SK-N-SH treated with all-trans-retinoic acid at 6 μM for 48 hours (cell line): ENCODE data around the gene CTBP2.

ENCODE experiments used
- ATAC-seq: fragments of 200-7000 bp; cut with Tn5 transposase; 3 replicates; pipeline ENCODE4 v1.9.1; 2020; ENCODE audit warnings: mild to moderate bottlenecking, moderate library complexity
- ARNTL ChIP-seq: fragments of 450-650 bp; formaldehyde crosslinking; IDR thresholded peaks from 2 replicates; pipeline ENCODE4 v1.5.0; 2020; ENCODE audit warnings: low read depth, mild to moderate bottlenecking, moderate library complexity, borderline replicate concordance
- BACH2 ChIP-seq: fragments of 250-450 bp; sonication (Bioruptor Pico); IDR thresholded peaks from 2 replicates; pipeline ENCODE4 v1.9.0; 2021; ENCODE audit warnings: mild to moderate bottlenecking, borderline replicate concordance
- CSDC2 ChIP-seq: fragments of 250-450 bp; sonication (Bioruptor Pico); IDR thresholded peaks from 2 replicates; pipeline ENCODE4 v1.5.0; 2020; ENCODE audit warnings: mild to moderate bottlenecking, moderate library complexity
- ESRRG ChIP-seq: fragments of 250-450 bp; sonication (Bioruptor Pico); IDR thresholded peaks from 2 replicates; pipeline ENCODE4 v1.6.1; 2021; ENCODE audit warnings: mild to moderate bottlenecking
- ISL1 ChIP-seq: fragments of 250-450 bp; sonication (Bioruptor Pico); IDR thresholded peaks from 2 replicates; pipeline ENCODE4 v2.1.2; 2022; ENCODE audit warnings: mild to moderate bottlenecking, moderate library complexity
- OSR1 ChIP-seq: fragments of 250-450 bp; sonication (Bioruptor Pico); IDR thresholded peaks from 2 replicates; pipeline ENCODE4 v1.8.0; 2022; ENCODE audit warnings: moderate library complexity, mild to moderate bottlenecking, inconsistent platforms
- PPARA ChIP-seq: fragments of 250-450 bp; sonication (Bioruptor Pico); IDR thresholded peaks from 2 replicates; pipeline ENCODE4 v1.5.0; 2020; ENCODE audit warnings: mild to moderate bottlenecking, borderline replicate concordance
- RARB ChIP-seq: fragments of 250-450 bp; sonication (Bioruptor Pico); IDR thresholded peaks from 2 replicates; pipeline ENCODE4 v1.8.0; 2021; ENCODE audit warnings: mild to moderate bottlenecking, moderate library complexity
- SNAI2 ChIP-seq: fragments of 250-450 bp; sonication (Bioruptor Pico); IDR thresholded peaks from 2 replicates; pipeline ENCODE4 v1.5.0; 2020; ENCODE audit warnings: mild to moderate bottlenecking, moderate library complexity
- TCF4 ChIP-seq: fragments of 250-450 bp; sonication (Bioruptor Pico); IDR thresholded peaks from 2 replicates; pipeline ENCODE4 v1.8.0; 2021; ENCODE audit warnings: mild to moderate bottlenecking, moderate library complexity, borderline replicate concordance
- TOX ChIP-seq: fragments of 250-450 bp; sonication (Bioruptor Pico); IDR thresholded peaks from 2 replicates; pipeline ENCODE4 v1.8.0; 2021; ENCODE audit warnings: mild to moderate bottlenecking, moderate library complexity, borderline replicate concordance
- ZC3H10 ChIP-seq: fragments of 250-450 bp; sonication (Bioruptor Pico); IDR thresholded peaks from 2 replicates; pipeline ENCODE4 v1.5.1; 2021; ENCODE audit warnings: mild to moderate bottlenecking, moderate library complexity
- ZFP3 ChIP-seq: fragments of 250-450 bp; sonication (Bioruptor Pico); IDR thresholded peaks from 2 replicates; pipeline ENCODE4 v1.5.0; 2020; ENCODE audit warnings: mild to moderate bottlenecking, moderate library complexity
- ZFP30 ChIP-seq: fragments of 450-650 bp; formaldehyde crosslinking; IDR thresholded peaks from 2 replicates; pipeline ENCODE4 v1.5.0; 2022; ENCODE audit warnings: mild to moderate bottlenecking, moderate library complexity
- ZNF565 ChIP-seq: fragments of 450-650 bp; formaldehyde crosslinking; conservative IDR thresholded peaks from 2 replicates; pipeline ENCODE4 v1.5.0; 2020; ENCODE audit warnings: low read depth, mild to moderate bottlenecking, moderate library complexity
- ZNF70 ChIP-seq: fragments of 450-650 bp; formaldehyde crosslinking; IDR thresholded peaks from 2 replicates; pipeline ENCODE4 v1.5.0; 2020; ENCODE audit warnings: mild to moderate bottlenecking, moderate library complexity
- ZNF8 ChIP-seq: fragments of 450-650 bp; formaldehyde crosslinking; IDR thresholded peaks from 2 replicates; pipeline ENCODE4 v1.5.0; 2020; ENCODE audit warnings: mild to moderate bottlenecking, moderate library complexity
- TF ChIP-seq, protein P1 (sequence below): fragments of 250-450 bp; sonication (Bioruptor Pico); IDR thresholded peaks from 2 replicates; pipeline ENCODE4 v1.5.1; 2021; ENCODE audit warnings: mild to moderate bottlenecking, moderate library complexity
- TF ChIP-seq, protein P2 (sequence below): fragments of 250-450 bp; sonication (Bioruptor Pico); IDR thresholded peaks from 2 replicates; pipeline ENCODE4 v1.8.0; 2021; ENCODE audit warnings: low read depth, mild to moderate bottlenecking, moderate library complexity, borderline replicate concordance
- TF ChIP-seq, protein P3 (sequence below): fragments of 250-450 bp; sonication (Bioruptor Pico); IDR thresholded peaks from 2 replicates; pipeline ENCODE4 v1.5.1; 2020; ENCODE audit warnings: low read depth, mild to moderate bottlenecking, moderate library complexity
- TF ChIP-seq, protein P4 (sequence below): fragments of 250-450 bp; sonication (Bioruptor Pico); IDR thresholded peaks from 2 replicates; pipeline ENCODE4 v1.5.0; 2020; ENCODE audit warnings: mild to moderate bottlenecking, moderate library complexity
- TF ChIP-seq, protein P5 (sequence below): fragments of 250-450 bp; sonication (Bioruptor Pico); IDR thresholded peaks from 2 replicates; pipeline ENCODE4 v1.8.0; 2020; ENCODE audit warnings: mild to moderate bottlenecking, moderate library complexity, borderline replicate concordance

Gene CTBP2

DNA sequence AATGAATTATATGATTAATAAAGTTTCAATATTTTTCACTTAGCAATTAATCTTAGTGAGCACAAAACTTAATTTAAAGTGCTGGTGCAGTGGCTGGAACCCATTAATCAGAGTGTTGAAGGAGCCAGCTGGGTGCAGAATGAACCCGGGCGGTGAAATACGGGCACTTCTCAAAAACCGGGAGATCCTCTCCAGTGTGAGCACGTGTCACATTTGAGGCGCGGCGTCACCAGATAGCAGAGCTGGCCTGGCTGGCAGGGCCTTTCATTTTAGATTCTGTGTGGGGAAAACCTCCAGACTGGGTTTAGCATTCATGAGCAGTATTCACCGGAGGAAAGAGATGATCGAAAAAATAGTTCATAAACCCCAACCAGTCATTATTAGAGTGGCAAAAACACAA is 34.5 kb upstream of the CTBP2 start:
- TF ChIP-seq PPARA (CRISPR knock-in tag), result no peak
- TF ChIP-seq ZC3H10 (CRISPR knock-in tag), result no peak
- no peak for TF ChIP-seq ISL1 (CRISPR knock-in tag)
- no peak for TF ChIP-seq TCF4
- TF ChIP-seq CSDC2, result no peak
- TF ChIP-seq RARB (CRISPR knock-in tag), result no peak
- no peak for TF ChIP-seq ZFP30 (CRISPR knock-in tag)
- no peak for TF ChIP-seq ZNF565 (CRISPR knock-in tag)
- TF ChIP-seq, protein P1, sequence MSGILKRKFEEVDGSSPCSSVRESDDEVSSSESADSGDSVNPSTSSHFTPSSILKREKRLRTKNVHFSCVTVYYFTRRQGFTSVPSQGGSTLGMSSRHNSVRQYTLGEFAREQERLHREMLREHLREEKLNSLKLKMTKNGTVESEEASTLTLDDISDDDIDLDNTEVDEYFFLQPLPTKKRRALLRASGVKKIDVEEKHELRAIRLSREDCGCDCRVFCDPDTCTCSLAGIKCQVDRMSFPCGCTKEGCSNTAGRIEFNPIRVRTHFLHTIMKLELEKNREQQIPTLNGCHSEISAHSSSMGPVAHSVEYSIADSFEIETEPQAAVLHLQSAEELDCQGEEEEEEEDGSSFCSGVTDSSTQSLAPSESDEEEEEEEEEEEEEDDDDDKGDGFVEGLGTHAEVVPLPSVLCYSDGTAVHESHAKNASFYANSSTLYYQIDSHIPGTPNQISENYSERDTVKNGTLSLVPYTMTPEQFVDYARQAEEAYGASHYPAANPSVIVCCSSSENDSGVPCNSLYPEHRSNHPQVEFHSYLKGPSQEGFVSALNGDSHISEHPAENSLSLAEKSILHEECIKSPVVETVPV (CRISPR knock-in tag), result no peak
- TF ChIP-seq, protein P2, sequence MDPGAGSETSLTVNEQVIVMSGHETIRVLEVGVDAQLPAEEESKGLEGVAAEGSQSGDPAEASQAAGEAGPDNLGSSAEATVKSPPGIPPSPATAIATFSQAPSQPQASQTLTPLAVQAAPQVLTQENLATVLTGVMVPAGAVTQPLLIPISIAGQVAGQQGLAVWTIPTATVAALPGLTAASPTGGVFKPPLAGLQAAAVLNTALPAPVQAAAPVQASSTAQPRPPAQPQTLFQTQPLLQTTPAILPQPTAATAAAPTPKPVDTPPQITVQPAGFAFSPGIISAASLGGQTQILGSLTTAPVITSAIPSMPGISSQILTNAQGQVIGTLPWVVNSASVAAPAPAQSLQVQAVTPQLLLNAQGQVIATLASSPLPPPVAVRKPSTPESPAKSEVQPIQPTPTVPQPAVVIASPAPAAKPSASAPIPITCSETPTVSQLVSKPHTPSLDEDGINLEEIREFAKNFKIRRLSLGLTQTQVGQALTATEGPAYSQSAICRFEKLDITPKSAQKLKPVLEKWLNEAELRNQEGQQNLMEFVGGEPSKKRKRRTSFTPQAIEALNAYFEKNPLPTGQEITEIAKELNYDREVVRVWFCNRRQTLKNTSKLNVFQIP (CRISPR knock-in tag), result no peak
- TF ChIP-seq, all 23 proteins: peak for 0
- ATAC-seq, result no peak

DNA sequence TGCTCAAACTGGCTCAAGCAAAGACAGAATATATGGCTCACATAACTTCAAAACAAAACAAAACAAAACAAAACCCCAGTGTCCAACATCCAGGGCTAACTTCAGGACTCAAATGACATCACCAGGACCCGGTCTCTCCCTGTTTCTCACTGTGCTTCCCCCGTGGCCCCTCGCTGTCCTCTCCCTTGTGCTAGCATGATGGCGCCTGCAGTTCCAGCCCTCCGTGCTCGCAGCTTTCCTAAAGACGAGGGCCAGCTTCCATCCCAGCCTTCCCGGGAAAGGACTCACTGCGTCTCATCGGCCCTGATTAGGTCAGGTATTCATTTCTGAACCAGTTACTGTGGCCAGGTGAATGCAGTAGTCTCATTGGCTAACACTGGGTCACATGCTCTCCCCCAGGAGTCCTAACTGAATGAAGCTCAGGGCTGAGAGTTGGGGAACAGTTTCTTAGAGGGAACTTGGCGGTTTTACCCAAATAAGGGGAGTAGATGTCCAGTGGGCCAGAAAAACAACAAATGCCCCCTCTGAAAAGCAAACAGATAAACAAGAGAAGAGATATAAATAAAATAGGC is 33.0 kb upstream of the CTBP2 start:
- TF ChIP-seq ZNF70 (CRISPR knock-in tag), result no peak
- no peak for TF ChIP-seq BACH2 (CRISPR knock-in tag)
- TF ChIP-seq ARNTL (CRISPR knock-in tag), result no peak
- no peak for TF ChIP-seq PPARA (CRISPR knock-in tag)
- TF ChIP-seq, protein P3, sequence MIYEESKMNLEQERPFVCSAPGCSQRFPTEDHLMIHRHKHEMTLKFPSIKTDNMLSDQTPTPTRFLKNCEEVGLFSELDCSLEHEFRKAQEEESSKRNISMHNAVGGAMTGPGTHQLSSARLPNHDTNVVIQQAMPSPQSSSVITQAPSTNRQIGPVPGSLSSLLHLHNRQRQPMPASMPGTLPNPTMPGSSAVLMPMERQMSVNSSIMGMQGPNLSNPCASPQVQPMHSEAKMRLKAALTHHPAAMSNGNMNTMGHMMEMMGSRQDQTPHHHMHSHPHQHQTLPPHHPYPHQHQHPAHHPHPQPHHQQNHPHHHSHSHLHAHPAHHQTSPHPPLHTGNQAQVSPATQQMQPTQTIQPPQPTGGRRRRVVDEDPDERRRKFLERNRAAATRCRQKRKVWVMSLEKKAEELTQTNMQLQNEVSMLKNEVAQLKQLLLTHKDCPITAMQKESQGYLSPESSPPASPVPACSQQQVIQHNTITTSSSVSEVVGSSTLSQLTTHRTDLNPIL (CRISPR knock-in tag), result no peak
- TF ChIP-seq CSDC2, result no peak
- TF ChIP-seq, all 23 proteins: peak for 0
- ATAC-seq, result no peak

DNA sequence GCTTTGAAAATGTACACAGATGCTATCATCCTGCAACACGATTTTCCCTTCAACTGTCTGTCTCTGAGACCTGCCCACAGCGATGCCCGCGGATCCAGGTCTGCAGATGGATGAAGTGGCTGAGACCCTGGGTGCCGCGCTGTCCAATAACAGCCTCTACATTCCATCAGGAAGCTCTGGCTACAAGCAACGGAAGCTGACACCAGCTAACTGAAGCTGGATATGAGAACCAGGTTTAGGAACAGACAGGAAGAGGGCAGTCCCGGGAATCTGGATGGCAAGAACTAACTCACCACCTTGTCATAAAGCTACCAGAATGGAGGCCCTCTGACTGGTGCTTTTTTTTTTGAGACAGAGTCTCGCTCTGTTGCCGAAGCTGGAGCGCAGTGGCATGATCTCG is 32.3 kb upstream of the CTBP2 start:
- no peak for TF ChIP-seq ESRRG (CRISPR knock-in tag)
- no peak for TF ChIP-seq SNAI2
- no peak for TF ChIP-seq ARNTL (CRISPR knock-in tag)
- no peak for ATAC-seq

DNA sequence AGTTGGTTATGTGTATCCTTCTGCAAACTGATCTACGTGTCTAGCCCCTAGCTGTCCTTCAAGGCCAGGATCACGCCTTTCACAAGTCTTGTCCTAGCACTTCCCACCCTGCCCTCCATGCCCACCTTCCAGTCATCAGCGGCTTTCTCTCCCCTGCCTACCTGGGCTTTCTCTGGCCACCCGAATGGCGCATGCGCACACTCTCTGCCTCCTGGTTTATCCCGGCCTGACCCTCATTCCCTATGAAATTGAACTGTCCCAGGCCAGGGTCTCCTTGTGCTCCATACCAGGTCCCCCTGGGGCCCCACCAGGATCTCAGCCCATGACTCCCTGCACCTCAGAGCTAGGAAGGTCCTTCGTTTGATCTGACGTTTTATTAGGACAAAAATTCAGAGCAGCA is 31.6 kb upstream of the CTBP2 start:
- no peak for ATAC-seq
- TF ChIP-seq TCF4, result no peak
- TF ChIP-seq, protein P4, sequence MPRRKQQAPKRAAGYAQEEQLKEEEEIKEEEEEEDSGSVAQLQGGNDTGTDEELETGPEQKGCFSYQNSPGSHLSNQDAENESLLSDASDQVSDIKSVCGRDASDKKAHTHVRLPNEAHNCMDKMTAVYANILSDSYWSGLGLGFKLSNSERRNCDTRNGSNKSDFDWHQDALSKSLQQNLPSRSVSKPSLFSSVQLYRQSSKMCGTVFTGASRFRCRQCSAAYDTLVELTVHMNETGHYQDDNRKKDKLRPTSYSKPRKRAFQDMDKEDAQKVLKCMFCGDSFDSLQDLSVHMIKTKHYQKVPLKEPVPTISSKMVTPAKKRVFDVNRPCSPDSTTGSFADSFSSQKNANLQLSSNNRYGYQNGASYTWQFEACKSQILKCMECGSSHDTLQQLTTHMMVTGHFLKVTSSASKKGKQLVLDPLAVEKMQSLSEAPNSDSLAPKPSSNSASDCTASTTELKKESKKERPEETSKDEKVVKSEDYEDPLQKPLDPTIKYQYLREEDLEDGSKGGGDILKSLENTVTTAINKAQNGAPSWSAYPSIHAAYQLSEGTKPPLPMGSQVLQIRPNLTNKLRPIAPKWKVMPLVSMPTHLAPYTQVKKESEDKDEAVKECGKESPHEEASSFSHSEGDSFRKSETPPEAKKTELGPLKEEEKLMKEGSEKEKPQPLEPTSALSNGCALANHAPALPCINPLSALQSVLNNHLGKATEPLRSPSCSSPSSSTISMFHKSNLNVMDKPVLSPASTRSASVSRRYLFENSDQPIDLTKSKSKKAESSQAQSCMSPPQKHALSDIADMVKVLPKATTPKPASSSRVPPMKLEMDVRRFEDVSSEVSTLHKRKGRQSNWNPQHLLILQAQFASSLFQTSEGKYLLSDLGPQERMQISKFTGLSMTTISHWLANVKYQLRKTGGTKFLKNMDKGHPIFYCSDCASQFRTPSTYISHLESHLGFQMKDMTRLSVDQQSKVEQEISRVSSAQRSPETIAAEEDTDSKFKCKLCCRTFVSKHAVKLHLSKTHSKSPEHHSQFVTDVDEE (CRISPR knock-in tag), result no peak
- TF ChIP-seq ISL1 (CRISPR knock-in tag), result no peak
- no peak for TF ChIP-seq ZNF565 (CRISPR knock-in tag)
- TF ChIP-seq ZC3H10 (CRISPR knock-in tag), result no peak
- TF ChIP-seq BACH2 (CRISPR knock-in tag), result no peak
- TF ChIP-seq TOX (CRISPR knock-in tag), result no peak
- TF ChIP-seq, protein P5, sequence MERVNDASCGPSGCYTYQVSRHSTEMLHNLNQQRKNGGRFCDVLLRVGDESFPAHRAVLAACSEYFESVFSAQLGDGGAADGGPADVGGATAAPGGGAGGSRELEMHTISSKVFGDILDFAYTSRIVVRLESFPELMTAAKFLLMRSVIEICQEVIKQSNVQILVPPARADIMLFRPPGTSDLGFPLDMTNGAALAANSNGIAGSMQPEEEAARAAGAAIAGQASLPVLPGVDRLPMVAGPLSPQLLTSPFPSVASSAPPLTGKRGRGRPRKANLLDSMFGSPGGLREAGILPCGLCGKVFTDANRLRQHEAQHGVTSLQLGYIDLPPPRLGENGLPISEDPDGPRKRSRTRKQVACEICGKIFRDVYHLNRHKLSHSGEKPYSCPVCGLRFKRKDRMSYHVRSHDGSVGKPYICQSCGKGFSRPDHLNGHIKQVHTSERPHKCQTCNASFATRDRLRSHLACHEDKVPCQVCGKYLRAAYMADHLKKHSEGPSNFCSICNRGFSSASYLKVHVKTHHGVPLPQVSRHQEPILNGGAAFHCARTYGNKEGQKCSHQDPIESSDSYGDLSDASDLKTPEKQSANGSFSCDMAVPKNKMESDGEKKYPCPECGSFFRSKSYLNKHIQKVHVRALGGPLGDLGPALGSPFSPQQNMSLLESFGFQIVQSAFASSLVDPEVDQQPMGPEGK, result no peak
- TF ChIP-seq, protein P1 (CRISPR knock-in tag), result no peak
- TF ChIP-seq OSR1 (CRISPR knock-in tag), result no peak
- TF ChIP-seq ARNTL (CRISPR knock-in tag), result no peak
- no peak for TF ChIP-seq ZFP30 (CRISPR knock-in tag)
- no peak for TF ChIP-seq CSDC2
- TF ChIP-seq, protein P2 (CRISPR knock-in tag), result no peak
- TF ChIP-seq PPARA (CRISPR knock-in tag), result no peak
- TF ChIP-seq ZFP3 (CRISPR knock-in tag), result no peak
- TF ChIP-seq ZNF8 (CRISPR knock-in tag), result no peak
